ENCODE measurements around the gene KCNH2. TPM values are rescaled to one million over a fixed set of nuclear protein-coding genes. Genes with fewer than 3 reads are reported as not detected.

The KCNH2 gene
- polyA plus RNA-seq, 1 of the 3 experiments (the other 2 are of a cell fraction) = 2.2 TPM

GRCh38 chr7:150986099-150986512 lies 8.0 kb upstream of the KCNH2 start (continued):
- TF ChIP-seq FOXJ3 (CRISPR knock-in tag; IDR thresholded peaks at IDR 0.05) = 0 out of 2 replicates have a peak, but pooled peaks have one; percentile 52

GRCh38 chr7:150983893-150984368 lies 5.8 kb upstream of the KCNH2 start:
- Histone ChIP-seq H3K79me2 (ENCODE audit: insufficient read depth) (no peaks in the 10 kb centered on the region), H3K27me3 (ENCODE audit: insufficient read depth) (peaks cover 37% of the 10 kb centered on the region), H3F3A (replicated peaks; ENCODE audit: insufficient read depth) (no peaks in the 10 kb centered on the region), H3K4me3 (ENCODE audit: low read depth in 2 of 2, low read length in 1 of 2) (no peak overlapping the region), H4K20me1 (ENCODE audit: insufficient read depth) (no peaks in the 10 kb centered on the region), H3K27ac (ENCODE audit: low read depth in 2 of 2, low read length in 1 of 2) (no peak overlapping the region), H3K36me3 (replicated peaks in 1 of 2; ENCODE audit: control insufficient read depth in 1 of 2, insufficient read depth in 2 of 2, low read length in 1 of 2) (no peaks in the 10 kb centered on the region), H3K4me2 (no peak overlapping the region), H3K4me1 (ENCODE audit: control insufficient read depth in 1 of 2, insufficient read depth in 2 of 2, low read depth in 1 of 2, low read length in 1 of 2) (peaks cover 0 to 38% of the 10 kb centered on the region in 2 experiments; a peak in 2 of 4 replicates), H3K9me2 (no peaks in the 10 kb centered on the region), H3K9me3 (no peaks in the 10 kb centered on the region), H2AFZ (ENCODE audit: low read depth) (no peak overlapping the region), H3K9ac (no peak overlapping the region)
- ChIA-PET POLR2A (interaction anchor here (1.1 kb wide), 1 partner anchor 13 kb away, joined by 3 read pairs; no protein-coding TSS in a partner anchor), CTCF (interaction anchor here (0.7 to 13.1 kb wide), 15 partner anchors 10 to 205 kb away, joined by 3 to 761 read pairs (median 21); partner anchors contain the start of gene KCNH2)
- 26% methylated on average over 2 of the region's 2 CpGs for WGBS (ENCODE audit: low lambda C conversion rate)
- TF ChIP-seq REST (IDR thresholded peaks at IDR 0.05; ENCODE audit: low read depth, low read length) (peak; percentile 100), MEF2A (IDR thresholded peaks at IDR 0.05; ENCODE audit: borderline replicate concordance, low read depth) (no peak), USF2 (IDR thresholded peaks at IDR 0.05; ENCODE audit: borderline replicate concordance, low read depth, low read length) (no peak), PBX3 (IDR thresholded peaks at IDR 0.05) (no peak)
- no peak for DNase-seq

GRCh38 chr7:150982351-150982750 lies 4.2 kb upstream of the KCNH2 start:
- H3K4me2 ChIP-seq = no peak overlapping the region
- no peaks in the 10 kb centered on the region for H3K9me3 ChIP-seq
- ChIA-PET POLR2A (no interaction called here), CTCF (interaction anchor here (1.1 to 13.1 kb wide), 5 partner anchors 17 to 204 kb away, joined by 3 to 761 read pairs (median 74); partner anchors contain the start of gene KCNH2)
- H3K27ac ChIP-seq (ENCODE audit: low read depth in 2 of 2, low read length in 1 of 2) = no peak overlapping the region
- no peak for TF ChIP-seq YY1 (IDR thresholded peaks at IDR 0.05; ENCODE audit: low read depth)
- TF ChIP-seq CTCF (IDR thresholded peaks at IDR 0.05) = no peak
- no peak for TF ChIP-seq USF1 (IDR thresholded peaks at IDR 0.05; ENCODE audit: borderline replicate concordance, low read depth)
- TF ChIP-seq JUND (IDR thresholded peaks at IDR 0.05) = no peak
- no peak for TF ChIP-seq SIN3A (IDR thresholded peaks at IDR 0.05; ENCODE audit: borderline replicate concordance, low read depth, low read length)
- TF ChIP-seq RCOR1 (IDR thresholded peaks at IDR 0.05; ENCODE audit: low read length) = no peak
- no peak for TF ChIP-seq MEF2A (IDR thresholded peaks at IDR 0.05; ENCODE audit: borderline replicate concordance, low read depth)
- TF ChIP-seq POLR2AphosphoS5 (IDR thresholded peaks at IDR 0.05; ENCODE audit: low read depth, low read length) = no peak
- TF ChIP-seq IRF3 (IDR thresholded peaks at IDR 0.05; ENCODE audit: low read depth, low read length) = no peak
- H3K9ac ChIP-seq = no peak overlapping the region
- no peaks in the 10 kb centered on the region for H3K9me2 ChIP-seq
- peaks cover 43% of the 10 kb centered on the region for H3K27me3 ChIP-seq (ENCODE audit: insufficient read depth)
- H3K4me1 ChIP-seq (ENCODE audit: control insufficient read depth in 1 of 2, insufficient read depth in 2 of 2, low read depth in 1 of 2, low read length in 1 of 2) = peaks cover 0 to 36% of the 10 kb centered on the region in 2 experiments; a peak in 2 of 4 replicates
- no peak overlapping the region for H3K4me3 ChIP-seq (ENCODE audit: low read depth in 2 of 2, low read length in 1 of 2)
- no peaks in the 10 kb centered on the region for H4K20me1 ChIP-seq (ENCODE audit: insufficient read depth)
- no peaks in the 10 kb centered on the region for H3K36me3 ChIP-seq (replicated peaks in 1 of 2; ENCODE audit: control insufficient read depth in 1 of 2, insufficient read depth in 2 of 2, low read length in 1 of 2)
- WGBS (ENCODE audit: low lambda C conversion rate) = 25% methylated on average over 3 of the region's 3 CpGs
- no peaks in the 10 kb centered on the region for H3F3A ChIP-seq (replicated peaks; ENCODE audit: insufficient read depth)
- no peaks in the 10 kb centered on the region for H3K79me2 ChIP-seq (ENCODE audit: insufficient read depth)
- no peak for DNase-seq
- H2AFZ ChIP-seq (ENCODE audit: low read depth) = no peak overlapping the region
